SH-SY5Y (cell line): ENCODE results near the gene ETV1.

Source experiments
- GATA2 ChIP-seq: IDR thresholded peaks from 2 replicates; pipeline ENCODE4 v1.6.1; 2011; ENCODE audit warnings: mild to moderate bottlenecking, low read depth, low read length
- GATA3 ChIP-seq: IDR thresholded peaks from 2 replicates; pipeline ENCODE4 v1.6.1; 2011; ENCODE audit warnings: low read depth, mild to moderate bottlenecking, low read length, moderate library complexity

Gene ETV1

GRCh38 chr7:13886356-13886755, 103.1 kb downstream of the ETV1 start:
- TF ChIP-seq GATA2 (no peak), GATA3 (no peak)

DNA sequence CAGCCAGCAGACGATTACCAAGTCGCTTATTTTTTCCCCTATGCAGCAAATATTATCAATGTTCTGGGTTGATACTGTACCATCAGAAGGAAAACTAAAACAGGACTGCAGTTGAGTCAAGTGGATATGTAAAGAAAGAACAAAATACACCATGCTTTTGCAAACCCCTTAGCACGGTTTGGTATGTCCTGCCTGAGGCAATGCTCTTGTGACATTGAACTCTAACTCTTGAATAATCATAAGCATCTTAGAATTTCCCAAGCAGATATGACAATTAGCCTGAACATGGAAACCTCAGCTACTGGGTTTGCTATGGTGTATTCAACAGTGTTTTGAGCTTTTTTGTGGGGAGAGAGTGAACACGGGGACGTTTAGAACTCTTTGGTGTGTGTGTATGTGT, 107.4 kb downstream of the ETV1 start:
- TF ChIP-seq GATA3, result no peak

DNA sequence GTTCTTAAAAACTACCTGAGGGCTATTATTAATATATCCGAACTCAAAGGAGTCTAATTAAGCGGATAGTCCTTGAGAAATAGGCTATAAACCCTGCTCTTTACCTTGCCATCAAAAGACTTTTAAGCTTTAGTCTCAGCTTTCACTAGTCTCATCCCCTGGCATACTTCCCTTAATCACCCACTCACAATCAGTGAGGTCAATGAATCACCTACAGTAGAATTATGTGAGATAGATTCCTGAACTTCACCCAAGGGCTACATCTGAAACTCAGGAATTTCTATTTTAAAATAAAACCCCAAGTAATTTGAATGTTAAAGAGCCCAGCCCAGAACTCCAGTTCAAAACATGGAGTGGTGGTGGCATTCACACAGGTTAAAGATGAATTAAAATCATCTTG, 108.7 kb downstream of the ETV1 start:
- no peak for TF ChIP-seq GATA3
- no peak for TF ChIP-seq GATA2

- TF ChIP-seq GATA2 (no peak), GATA3 (no peak)
Measured at GRCh38 chr7:13879994-13880686, 109.3 kb downstream of the ETV1 start.

DNA sequence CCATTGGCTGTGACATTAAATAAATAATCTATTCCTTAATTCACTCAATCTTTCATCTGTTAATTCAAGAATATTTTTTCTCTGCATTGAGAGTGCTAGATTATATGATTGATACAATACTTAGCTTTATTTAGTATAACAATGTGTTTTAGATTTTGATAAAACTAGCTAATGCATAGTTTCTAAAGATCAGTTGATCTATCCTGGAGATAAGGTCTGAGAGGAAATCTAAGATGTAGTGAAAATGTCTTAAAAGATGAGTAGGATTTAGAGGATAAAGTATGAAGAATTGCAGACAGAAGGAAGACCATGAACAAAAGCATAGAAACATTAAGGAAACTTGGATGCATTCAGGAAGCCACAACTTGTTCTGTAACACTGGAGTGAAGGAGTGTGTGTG, 110.3 kb downstream of the ETV1 start:
- TF ChIP-seq GATA3, result no peak
- TF ChIP-seq GATA2, result no peak

GRCh38 chr7:13878154-13878553, 111.3 kb downstream of the ETV1 start:
- no peak for TF ChIP-seq GATA2
- no peak for TF ChIP-seq GATA3

- no peak for TF ChIP-seq GATA2
- TF ChIP-seq GATA3, result no peak
Measured at GRCh38 chr7:13875496-13876074, 113.9 kb downstream of the ETV1 start.

DNA sequence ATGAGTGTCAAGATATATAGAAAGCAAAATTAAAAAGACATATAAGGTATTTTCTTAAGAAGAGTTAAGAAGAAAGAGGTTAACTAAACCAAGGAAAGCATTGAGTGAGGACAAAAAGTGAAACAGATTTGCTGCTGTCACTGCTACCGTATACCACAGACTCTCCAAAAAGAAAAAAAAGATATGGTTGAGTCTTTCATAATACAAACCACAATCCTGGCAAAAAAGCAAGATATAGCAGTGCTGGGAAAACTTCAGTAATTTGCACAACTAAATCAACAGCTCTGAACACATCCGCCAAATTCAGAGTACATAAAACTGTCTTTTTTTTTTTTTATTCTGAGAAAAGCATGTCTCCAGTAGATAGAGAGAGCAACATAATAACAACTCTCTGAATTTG, 114.7 kb downstream of the ETV1 start:
- no peak for TF ChIP-seq GATA3
- TF ChIP-seq GATA2, result no peak

- TF ChIP-seq GATA2 (no peak), GATA3 (no peak)
Measured at GRCh38 chr7:13872709-13873108, 116.8 kb downstream of the ETV1 start.

DNA sequence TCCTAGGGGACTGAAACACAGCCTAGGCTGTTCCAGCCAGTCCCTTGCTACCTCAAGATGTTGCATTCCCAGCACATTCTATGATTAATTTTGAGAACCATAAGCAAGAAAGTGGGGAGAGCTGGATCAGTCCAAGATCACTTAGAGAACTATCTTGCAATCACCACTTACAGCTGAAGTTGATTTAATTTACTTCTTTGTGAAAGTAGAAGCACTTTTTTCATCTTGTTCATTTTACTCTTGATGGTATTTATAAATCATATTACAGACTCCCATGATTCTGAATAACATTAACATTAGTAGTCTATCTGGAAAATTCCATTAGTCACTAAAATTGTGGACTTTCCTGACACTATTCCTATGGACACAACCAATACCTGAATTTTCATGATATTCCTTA, 118.5 kb downstream of the ETV1 start:
- TF ChIP-seq GATA3 (no peak), GATA2 (no peak)

DNA sequence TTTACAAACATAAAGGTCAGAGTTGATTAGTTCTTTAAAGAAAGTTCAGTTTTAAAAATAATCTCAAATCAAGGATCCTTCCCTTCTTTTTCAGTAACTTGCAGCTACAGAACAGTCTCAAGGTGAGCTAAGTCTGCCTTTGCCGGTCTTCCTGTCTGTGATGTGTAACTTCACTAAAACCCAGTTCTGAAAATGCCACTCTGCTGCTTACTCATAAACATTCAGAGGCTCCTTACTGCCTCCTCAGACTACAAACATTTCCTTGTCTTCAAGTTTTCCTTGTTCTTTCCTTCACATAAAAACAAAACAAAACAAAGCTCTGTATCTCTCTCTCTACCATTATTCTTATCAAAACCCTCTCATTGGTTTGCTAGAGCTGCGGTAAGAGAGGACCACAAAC, 128.7 kb downstream of the ETV1 start:
- TF ChIP-seq GATA3, result no peak
- TF ChIP-seq GATA2, result no peak

DNA sequence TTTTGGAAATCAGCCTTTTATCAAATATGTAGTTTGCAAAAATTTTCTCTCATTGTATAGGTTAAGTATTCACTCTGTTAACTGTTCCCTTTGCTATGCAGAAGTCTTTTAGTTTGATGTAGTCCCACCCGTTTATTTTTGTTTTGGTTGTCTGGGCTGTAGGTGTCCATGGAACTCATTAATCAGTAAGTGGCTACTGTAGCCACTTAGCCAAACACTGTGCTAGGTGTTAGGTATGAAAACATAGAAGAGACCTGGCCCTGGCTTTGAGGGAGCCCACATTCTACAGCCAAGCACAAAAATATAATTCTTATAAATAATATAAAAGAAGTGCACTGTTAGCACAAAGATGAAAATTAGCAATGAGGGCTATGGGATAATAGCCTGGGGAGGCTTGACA, 133.5 kb downstream of the ETV1 start:
- no peak for TF ChIP-seq GATA3
- no peak for TF ChIP-seq GATA2

DNA sequence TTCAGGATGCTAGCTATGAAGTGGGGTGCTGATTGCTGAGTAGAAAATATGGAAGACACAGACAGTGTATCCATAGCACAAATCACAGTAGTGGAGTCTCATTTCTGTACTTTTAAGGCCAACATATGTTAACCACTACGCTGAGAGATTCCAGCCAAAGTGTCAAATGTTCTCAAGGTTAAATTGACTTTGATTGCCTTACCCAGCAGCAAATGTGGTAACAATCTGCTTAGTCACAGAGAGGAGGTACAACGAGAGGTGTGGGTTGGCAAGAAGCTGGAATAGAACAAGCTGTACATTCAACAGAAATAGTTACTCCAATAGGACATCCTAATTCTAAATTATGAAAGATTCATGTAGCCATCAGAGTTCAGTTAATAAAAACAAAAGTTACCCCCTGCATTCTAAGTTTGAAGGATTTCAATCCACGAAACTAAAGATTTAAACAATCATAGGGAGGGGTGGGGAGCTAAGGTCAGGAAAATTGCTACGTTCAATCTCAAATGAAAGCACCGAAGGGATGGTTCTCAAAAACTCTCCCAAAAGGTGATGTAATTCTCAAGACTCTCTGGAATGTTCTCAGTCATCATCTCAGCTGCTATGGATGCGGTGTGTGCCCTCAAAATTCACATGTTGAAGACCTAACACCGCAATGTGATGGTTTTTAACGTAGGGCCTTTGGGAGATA, 137.0 kb downstream of the ETV1 start:
- no peak for TF ChIP-seq GATA2

DNA sequence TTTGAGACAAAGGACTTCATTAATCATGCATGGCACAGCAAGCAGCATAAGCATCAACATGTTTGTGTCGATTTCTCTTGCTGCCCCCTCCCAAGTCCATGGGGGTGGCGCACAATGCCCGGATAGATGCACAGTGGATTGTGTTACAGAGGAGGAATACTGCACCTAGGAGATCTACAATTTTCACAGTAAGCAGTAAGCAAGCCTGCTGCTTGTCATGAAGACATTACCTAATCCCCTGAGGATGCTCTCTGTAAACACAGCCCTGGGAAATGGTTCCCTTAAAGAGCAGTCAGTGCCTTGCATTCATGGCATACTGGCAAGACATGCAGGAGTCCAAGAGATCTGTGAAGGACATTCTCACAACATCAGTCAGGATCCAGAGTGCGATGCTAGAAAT, 137.7 kb downstream of the ETV1 start:
- TF ChIP-seq GATA3 (no peak), GATA2 (no peak)

GRCh38 chr7:13850185-13850752, 139.2 kb downstream of the ETV1 start:
- TF ChIP-seq GATA3, result no peak
- no peak for TF ChIP-seq GATA2
